Lower leg skin (tissue), 3 donors: ENCODE results near the gene RAD51B.

Experiments
- POLR2A ChIP-seq, 2 donors: fragments of 450-650 bp; IDR thresholded peaks; one replicate each; pipeline ENCODE4 v1.6.1; 2016 to 2017; ENCODE audit warnings: antibody characterized with exemption in 2 of 2, mild to moderate bottlenecking in 1 of 2, moderate library complexity in 1 of 2
- TF ChIP-seq, protein P1 (sequence below), 3 donors: fragments of 450-650 bp; IDR thresholded peaks; one replicate each; pipeline ENCODE4 v1.5.1; 2016; ENCODE audit warnings: antibody characterized with exemption in 3 of 3, mild to moderate bottlenecking in 3 of 3, moderate library complexity in 2 of 3

GRCh38 chr14:68607081-68607866 lies 787.7 kb downstream of the RAD51B start:
- TF ChIP-seq, protein P1, sequence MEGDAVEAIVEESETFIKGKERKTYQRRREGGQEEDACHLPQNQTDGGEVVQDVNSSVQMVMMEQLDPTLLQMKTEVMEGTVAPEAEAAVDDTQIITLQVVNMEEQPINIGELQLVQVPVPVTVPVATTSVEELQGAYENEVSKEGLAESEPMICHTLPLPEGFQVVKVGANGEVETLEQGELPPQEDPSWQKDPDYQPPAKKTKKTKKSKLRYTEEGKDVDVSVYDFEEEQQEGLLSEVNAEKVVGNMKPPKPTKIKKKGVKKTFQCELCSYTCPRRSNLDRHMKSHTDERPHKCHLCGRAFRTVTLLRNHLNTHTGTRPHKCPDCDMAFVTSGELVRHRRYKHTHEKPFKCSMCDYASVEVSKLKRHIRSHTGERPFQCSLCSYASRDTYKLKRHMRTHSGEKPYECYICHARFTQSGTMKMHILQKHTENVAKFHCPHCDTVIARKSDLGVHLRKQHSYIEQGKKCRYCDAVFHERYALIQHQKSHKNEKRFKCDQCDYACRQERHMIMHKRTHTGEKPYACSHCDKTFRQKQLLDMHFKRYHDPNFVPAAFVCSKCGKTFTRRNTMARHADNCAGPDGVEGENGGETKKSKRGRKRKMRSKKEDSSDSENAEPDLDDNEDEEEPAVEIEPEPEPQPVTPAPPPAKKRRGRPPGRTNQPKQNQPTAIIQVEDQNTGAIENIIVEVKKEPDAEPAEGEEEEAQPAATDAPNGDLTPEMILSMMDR (IDR thresholded peaks at IDR 0.05), result no peak
- no peak for TF ChIP-seq POLR2A (IDR thresholded peaks at IDR 0.05)
